GM18870 (cell line): Measurements from ENCODE around the gene SPINK2.

Source experiments
- ATAC-seq: cut with Tn5 transposase; IDR thresholded peaks from one replicate; pipeline ENCODE4 v1.9.1; 2021; ENCODE audit warnings: moderate library complexity; ENCODE audit not compliant: unreplicated experiment

SPINK2 gene

GRCh38 chr4:56799824-56800756 lies 21.4 kb downstream of the SPINK2 start:
- ATAC-seq, result peak; percentile 87

GRCh38 chr4:56799161-56799759 lies 22.2 kb downstream of the SPINK2 start:
- no peak for ATAC-seq

- ATAC-seq, result no peak
Observed at GRCh38 chr4:56796211-56796610, 25.3 kb downstream of the SPINK2 start.

- ATAC-seq, result peak; percentile 76
Observed at GRCh38 chr4:56791316-56791715, 30.2 kb downstream of the SPINK2 start.

GRCh38 chr4:56790691-56791091 lies 30.8 kb downstream of the SPINK2 start:
- ATAC-seq, result no peak

- ATAC-seq, result no peak
Observed at GRCh38 chr4:56788081-56788480, 33.4 kb downstream of the SPINK2 start.

DNA sequence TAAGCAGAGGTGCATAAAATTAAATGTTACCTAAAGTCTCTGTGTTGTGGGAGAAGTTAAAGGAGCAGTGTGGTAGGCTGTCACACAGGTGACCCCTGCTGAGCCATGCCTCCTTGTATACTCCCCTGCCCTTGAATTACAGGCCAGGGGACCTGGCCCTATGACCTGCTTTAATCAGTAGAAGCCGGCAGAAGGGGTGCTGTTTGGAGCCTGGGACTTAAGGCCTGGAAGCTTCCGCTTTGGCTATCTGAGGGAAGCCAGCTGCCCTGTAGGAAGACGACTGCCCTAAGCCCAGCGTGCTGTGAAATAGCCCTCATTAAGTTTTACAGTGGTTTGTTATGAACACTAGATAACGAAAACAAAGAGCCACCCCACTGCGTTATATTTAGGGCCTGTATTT lies 34.1 kb downstream of the SPINK2 start:
- no peak for ATAC-seq

GRCh38 chr4:56786955-56787354 lies 34.5 kb downstream of the SPINK2 start:
- ATAC-seq, result no peak

DNA sequence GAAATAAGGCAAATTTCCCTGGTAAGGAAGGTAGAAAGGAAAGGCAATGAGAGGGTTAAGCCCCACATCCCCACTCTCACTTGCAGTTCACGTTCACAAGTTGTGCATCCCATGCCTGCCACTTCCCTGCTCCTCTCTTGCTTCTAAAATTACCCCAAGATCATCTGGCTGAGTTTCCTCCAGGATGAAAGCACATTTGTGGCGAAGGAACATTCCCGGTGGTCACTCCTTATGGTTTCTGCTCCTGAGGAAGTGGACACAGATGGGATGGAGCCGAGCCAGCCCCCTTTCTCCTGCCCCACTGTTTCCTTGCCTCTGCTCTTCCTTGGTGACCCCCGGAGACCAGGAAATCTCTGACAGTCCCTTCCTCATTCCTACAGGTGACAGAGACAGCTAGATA lies 37.5 kb downstream of the SPINK2 start:
- no peak for ATAC-seq

GRCh38 chr4:56782019-56782418 lies 39.5 kb downstream of the SPINK2 start:
- no peak for ATAC-seq

DNA sequence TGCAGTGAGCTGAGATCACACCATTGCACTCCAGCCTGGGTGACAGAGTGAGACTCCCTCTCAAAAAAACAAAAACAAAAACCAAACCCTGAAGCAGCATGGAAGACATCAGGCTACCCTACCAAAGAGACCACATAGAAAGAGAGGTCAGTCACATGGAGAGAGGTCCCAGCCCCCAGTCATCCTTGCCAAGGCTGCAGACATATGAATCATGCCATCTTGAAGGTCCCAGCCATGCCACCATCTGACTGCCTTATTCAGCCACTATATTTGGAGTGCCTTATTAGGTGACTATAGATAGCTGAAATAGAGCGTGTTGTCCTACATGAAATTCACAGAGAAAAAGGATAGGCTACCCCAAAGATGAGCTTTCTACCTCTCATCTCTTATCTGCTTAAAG lies 48.2 kb downstream of the SPINK2 start:
- ATAC-seq, result no peak

- ATAC-seq, result no peak
Observed at GRCh38 chr4:56772134-56772533, 49.4 kb downstream of the SPINK2 start.

DNA sequence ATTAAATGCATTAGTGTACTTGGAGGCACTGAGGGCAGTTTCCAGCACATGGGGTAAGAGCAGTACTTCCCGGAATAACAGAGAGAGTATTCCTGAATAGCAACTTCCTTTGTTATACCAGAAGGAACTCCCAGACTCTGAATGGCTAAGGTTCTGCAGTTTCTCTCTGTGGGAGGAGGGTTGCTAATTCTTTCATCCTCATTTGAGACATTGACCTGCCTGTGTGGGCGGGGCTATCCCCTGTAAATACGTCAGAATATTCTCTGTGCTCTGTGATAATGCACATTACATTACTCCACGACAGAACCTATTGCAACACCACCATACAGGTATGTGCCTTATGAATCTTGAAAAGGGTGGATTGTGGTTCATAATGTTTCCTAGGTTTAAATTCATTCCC lies 52.7 kb downstream of the SPINK2 start:
- no peak for ATAC-seq

DNA sequence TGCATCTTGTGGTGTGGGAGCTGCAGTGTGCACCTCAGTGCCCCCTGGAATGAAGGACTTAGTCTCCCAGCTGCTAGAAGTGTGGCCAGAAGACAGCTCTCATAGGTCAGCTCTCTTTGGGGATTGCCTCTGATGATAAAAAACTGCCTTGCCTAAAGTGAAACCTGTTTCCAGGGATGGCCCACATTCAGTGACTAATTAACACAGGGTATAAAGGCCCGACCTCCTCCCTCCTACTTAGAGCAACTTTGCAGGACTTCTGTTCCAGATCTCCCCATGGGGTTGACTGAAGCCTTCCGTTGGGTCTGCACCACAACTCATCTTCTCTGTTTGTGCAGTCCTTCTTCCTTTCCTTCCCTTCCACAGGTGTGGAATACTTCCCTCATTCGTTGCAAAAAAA lies 53.2 kb downstream of the SPINK2 start:
- ATAC-seq, result no peak

- no peak for ATAC-seq
Observed at GRCh38 chr4:56767567-56767966, 53.9 kb downstream of the SPINK2 start.

- no peak for ATAC-seq
Observed at GRCh38 chr4:56764775-56765174, 56.7 kb downstream of the SPINK2 start.

GRCh38 chr4:56764223-56764622 lies 57.3 kb downstream of the SPINK2 start:
- ATAC-seq, result no peak

DNA sequence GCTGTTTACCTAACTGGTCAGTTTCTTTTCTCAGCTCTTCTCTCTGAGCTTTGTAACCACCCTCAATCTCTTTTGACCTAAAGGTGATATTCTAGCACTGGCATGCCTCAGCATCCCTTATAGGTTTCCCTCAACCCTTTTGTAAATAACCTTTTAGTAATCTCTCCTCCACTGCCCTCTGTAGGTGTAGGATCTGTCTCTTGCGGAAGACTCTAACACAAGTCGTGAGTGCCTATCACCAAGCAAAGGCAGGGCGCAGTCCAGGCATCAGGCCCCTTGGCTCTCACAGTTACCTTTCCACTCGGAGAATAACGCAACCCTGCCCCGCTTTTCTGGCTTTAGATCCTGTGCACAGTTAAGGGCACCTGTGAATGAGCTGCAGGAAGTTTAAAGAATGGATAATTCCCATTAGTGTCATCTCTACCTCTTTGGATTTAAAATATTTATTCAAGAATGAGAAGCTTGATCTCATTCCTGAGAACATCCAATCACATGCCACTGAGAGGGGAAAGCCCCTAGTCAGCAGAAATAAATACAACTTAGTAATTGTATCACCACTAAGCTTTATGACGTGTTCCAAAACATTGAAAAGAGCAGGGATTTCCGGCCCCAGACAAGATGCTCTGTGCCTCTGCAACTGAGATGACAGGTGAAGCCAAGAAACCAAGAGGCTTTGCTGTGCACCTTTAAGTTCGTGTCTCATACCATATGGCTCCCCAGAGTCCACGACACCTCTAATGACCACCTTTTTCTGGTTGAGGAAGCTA lies 58.8 kb downstream of the SPINK2 start:
- no peak for ATAC-seq

DNA sequence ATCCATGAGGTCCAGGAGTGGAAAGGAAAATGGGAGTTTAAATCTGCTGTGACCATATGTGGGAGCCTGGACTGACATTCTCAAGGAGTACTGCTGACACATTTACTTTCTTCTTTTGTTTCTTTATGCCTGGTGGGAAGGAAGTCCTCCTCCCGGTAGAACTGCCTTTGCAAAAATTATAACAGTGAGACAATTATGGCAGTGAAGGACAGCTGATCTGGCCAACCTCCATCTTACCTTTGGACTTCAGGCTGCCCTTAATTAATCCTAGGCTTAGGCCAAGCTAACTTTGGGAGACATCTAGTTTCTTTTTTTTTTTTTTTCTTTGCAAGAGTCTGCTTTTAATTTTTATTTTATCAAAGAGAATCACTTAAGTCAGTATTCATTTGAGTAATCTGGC lies 61.3 kb downstream of the SPINK2 start:
- no peak for ATAC-seq
